ENCODE measurements around the gene RGS9. TPM values are rescaled to one million over a fixed set of nuclear protein-coding genes. Genes with fewer than 3 reads are reported as not detected.
"Not testable (repeated sequence)": the region's sequence is repeated elsewhere in the genome, so short reads cannot be mapped to it uniquely, and the experiment has no call there.

The RGS9 gene
- polyA plus RNA-seq, 3 donors = 0.86 to 4.5 (median 0.92) TPM

DNA sequence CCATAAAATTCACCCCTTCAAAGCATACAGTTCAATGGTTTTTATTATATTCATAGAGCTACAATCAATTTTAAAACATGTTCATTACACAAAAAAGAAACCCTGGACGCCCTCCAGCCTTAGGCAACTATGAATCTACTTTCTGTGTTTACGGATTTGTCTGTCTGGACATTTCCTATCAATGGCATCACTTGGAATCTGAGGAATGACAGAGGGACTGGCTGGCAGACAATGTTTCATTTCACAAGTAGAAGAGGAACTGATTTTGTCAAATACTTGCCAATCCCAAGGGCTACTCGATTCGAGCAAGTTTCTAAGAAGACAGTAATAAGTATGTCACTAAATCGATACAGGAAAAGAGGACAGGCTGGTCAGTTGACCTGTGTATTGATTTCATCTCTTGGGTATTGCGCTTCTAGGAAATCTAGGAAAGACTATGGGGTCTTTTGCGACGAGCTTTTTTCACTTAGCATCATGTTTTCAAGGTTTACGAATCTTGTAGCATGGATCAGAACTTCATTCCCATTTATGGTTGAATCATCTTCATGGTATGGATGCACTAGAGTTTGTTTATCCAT lies 56.6 kb downstream of the RGS9 start:
- no peak overlapping the region for H3K27ac ChIP-seq (ENCODE audit: low read depth, low read length)
- whole genome bisulfite sequencing, 3 donors = 77 to 88% (median 82%) methylated on average over 9 of the region's 9 CpGs

DNA sequence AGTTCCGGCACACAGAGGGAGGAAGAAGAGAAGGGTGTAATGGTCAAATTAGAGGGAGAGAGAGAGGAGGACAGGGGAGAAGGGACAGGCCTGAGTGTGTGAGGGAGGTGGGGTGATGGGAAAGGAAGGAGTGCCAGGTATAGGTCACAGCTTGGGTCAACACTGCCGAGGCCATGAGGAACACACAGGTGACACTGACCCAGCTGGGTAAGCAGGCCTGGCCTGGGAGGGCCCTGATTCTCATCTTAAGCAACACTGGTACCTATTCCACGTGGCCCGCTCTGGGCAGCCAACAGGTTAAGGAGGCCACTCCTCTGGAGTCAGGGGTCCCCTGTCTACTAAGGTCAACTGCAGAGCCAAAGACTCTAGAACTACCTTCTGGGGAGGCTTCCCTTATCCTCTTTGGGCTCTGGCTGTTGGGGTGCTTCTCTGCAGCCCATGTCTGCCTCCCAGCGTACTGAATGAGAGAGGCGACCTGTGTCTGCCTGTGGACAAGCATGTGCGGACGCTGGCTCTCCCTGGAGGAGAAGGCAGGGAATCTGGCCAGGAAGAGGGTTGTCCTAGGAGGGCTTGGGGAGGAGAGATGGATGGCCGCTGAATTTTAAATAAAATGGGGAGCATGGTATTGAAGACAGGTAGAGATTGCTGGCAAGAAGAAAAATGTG lies 57.6 kb downstream of the RGS9 start:
- no peak overlapping the region for H3K27ac ChIP-seq (ENCODE audit: low read depth, low read length)
- WGBS, 3 donors = 80 to 87% (median 84%) methylated on average over 9 of the region's 9 CpGs

DNA sequence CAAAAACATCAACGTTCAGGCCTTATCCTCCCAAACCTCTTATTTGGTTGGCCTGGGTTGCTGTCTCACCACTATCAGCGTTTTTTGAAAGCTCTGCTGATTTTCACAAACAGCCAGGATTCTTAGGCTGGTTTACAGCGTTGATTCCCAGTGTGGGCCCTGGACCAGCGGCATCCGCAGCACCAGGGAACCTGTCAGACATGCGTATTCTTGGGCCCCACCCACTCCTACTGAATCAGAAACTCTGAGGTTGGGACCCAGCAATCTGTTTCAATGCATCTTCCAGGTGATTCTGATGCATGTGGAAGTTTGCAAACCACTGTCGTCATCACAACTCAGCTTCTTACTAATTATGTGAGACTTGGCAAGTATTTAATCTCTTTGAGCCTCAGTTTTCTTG lies 58.5 kb downstream of the RGS9 start:
- 75 to 80% (median 79%) methylated on average over 7 of the region's 7 CpGs for WGBS, 3 donors
- H3K27ac ChIP-seq (ENCODE audit: low read depth, low read length) = no peak overlapping the region

DNA sequence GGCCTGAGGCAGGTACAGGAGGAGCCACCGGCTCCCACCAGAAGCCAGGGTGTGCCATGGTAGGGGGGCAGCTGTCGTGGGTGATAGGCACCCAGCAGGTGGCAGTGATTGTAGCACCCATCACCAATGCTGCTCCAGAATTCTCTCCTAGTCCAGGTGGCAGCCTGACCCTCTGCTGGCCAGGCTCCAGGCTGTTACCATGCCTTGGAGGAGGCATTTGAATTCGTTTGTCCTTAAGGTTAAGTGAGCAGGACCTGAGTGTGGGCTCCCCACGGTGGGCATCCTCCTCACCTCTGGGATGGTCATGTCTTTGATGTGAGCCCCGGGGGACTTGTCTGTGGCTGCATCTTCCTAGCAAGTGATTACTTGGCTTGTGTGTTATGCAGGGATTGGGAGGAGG lies 59.4 kb downstream of the RGS9 start:
- H3K27ac ChIP-seq (ENCODE audit: low read depth, low read length) = no peak overlapping the region
- WGBS, 3 donors = 66 to 79% (median 71%) methylated on average over 5 of the region's 5 CpGs

DNA sequence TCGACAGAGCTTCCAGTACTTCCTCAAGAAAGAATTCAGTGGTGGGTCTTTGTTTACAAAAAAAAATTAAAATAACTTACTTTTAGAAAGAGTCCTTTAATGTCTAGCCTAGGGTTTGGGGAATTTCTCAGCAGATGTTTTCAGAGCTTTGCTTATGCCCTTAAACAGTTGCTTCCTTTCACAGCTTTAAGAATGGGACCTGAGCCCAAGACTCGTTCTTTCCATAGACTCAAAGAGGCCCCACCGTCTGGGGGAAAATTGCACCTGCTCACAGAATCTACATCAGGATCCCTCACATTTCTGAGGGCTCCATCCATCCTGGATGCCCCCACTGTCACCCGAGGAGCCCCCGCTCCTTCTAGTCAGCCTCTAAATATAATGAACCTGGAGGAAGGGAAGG lies 60.0 kb downstream of the RGS9 start:
- 69 to 82% (median 72%) methylated on average over 5 of the region's 5 CpGs for whole genome bisulfite sequencing, 3 donors

GRCh38 chr17:65198653-65199382 lies 61.6 kb downstream of the RGS9 start:
- H3K27ac ChIP-seq (ENCODE audit: low read depth, low read length) = no peak overlapping the region
- WGBS, 3 donors = 20 to 21% (median 20%) methylated on average over 7 of the region's 7 CpGs

More for the DNA sequence above, 60.0 kb downstream of the RGS9 start:
- no peak overlapping the region for H3K27ac ChIP-seq (ENCODE audit: low read depth, low read length)

DNA sequence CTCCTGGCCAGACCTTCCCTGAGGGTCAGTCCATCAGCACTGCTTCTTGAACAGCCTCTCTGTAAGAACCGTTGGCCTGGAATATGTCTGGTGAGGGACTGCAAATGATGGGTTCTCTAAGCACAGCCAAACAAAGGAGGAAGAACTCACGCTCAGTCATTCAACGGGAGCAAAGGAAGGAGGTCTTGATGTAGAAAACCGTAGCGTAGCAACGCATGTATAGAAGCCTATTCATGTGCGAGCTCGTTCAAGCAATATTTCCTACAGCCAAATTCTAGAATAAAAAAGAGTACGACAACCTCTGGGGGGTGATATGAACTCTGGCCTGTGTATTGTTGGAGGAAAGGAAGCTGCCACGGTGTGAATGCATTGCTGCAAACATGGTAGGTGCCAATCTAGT lies 64.2 kb downstream of the RGS9 start:
- no peak overlapping the region for H3K27ac ChIP-seq (ENCODE audit: low read depth, low read length)
- WGBS, 3 donors = 76 to 81% (median 81%) methylated on average over 10 of the region's 10 CpGs

- H3K27ac ChIP-seq (ENCODE audit: low read depth, low read length) = no peak overlapping the region
These were observed 65.8 kb downstream of the RGS9 start for GRCh38 chr17:65202844-65203571.

GRCh38 chr17:65204001-65204400 lies 66.8 kb downstream of the RGS9 start:
- WGBS, 3 donors = 88 to 93% (median 90%) methylated on average over 13 of the region's 13 CpGs

More at GRCh38 chr17:65202844-65203571, 65.8 kb downstream of the RGS9 start:
- WGBS, 3 donors = 60 to 79% (median 67%) methylated on average over 9 of the region's 9 CpGs

GRCh38 chr17:65205655-65206054 lies 68.5 kb downstream of the RGS9 start:
- H3K27ac ChIP-seq (ENCODE audit: low read depth, low read length) = no peak overlapping the region

More at GRCh38 chr17:65204001-65204400, 66.8 kb downstream of the RGS9 start:
- H3K27ac ChIP-seq (ENCODE audit: low read depth, low read length) = no peak overlapping the region

DNA sequence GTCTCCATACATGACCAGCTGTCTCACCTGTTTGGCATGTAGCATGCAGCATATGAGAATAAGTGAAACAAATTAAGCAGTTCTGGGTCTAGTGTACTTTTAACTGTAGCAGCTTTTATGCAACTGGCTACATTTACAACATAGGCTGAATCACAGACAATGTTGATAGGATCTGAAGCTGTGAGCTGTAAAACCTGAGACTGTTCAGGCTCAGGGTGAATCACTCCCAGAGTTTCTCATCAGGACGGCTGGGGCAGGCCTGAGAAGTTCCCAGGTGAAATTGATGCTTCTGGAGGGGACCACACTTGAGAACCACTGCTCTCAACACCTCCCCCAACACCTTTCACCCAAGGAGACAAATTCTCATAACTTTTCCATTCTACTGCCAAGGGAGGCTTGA lies 70.3 kb downstream of the RGS9 start:
- not testable (repeated sequence) for H3K27ac ChIP-seq (ENCODE audit: low read depth, low read length)

DNA sequence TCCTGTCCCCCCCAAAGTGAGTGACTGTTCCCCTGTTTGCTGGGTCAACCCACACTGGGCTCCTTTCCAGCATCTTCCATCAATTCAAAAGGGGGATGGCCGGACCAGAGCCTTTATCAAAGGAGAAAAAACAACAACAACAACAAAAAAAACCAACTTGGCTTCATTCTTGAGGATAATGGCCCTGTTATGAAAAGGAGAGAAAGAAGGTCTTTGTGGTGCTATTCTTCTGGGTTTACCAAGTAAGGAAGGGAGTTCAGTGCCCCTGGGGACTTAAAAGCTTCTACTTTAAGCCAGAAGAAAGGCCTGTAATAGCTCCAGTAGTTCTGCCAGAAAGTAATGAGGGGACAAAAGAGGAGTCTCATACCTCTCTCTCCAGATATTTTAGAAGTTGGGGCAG lies 71.5 kb downstream of the RGS9 start:
- no peak overlapping the region for H3K27ac ChIP-seq (ENCODE audit: low read depth, low read length)
- WGBS, 3 donors = 60 to 76% (median 73%) methylated on average over 1 of the region's 1 CpG

More for the DNA sequence above, 70.3 kb downstream of the RGS9 start:
- WGBS, 3 donors = 58 to 69% (median 65%) methylated on average over 1 of the region's 1 CpG

GRCh38 chr17:65218261-65218660 lies 81.1 kb downstream of the RGS9 start:
- H3K27ac ChIP-seq (ENCODE audit: low read depth, low read length) = no peak overlapping the region
- 79 to 92% (median 84%) methylated on average over 4 of the region's 4 CpGs for WGBS, 3 donors

DNA sequence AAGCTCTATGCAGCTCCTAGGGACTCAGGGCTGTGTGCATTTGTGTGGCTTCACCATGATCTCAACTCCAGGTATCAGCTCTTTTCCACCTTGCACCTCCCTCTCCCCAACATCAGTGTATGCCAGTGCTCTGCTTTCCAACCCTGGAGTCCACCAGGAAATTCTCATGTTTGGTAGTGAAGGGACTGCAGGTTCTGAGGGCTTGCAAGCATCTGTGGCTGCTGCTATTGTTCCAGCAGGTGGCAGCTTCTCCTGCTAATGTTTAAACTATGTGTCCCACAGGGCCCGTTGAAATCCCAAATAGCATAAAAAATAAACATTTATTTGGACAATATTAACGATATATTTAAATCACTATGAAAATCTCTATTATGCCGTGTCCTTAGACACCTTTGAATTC lies 82.0 kb downstream of the RGS9 start:
- 51 to 74% (median 65%) methylated on average over 3 of the region's 3 CpGs for WGBS, 3 donors

DNA sequence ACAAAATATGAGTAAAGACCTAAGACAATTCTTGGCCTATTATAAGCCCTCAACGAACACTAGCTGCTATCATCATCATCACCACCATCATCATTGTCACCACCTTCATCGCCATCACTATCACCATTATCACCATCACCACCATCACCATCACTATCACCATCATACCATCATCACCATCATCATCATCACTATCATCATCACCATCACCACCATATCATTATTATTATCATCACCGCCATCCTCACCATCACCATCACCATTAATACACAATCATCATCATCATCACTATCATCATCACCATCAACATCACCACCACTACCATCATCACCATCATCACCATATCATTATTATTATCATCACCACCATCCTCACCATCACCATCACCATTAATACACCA lies 82.5 kb downstream of the RGS9 start:
- 91 to 100% (median 91%) methylated on average over 3 of the region's 3 CpGs for WGBS, 3 donors
- no peak overlapping the region for H3K27ac ChIP-seq (ENCODE audit: low read depth, low read length)

More for the DNA sequence above, 82.0 kb downstream of the RGS9 start:
- H3K27ac ChIP-seq (ENCODE audit: low read depth, low read length) = no peak overlapping the region

DNA sequence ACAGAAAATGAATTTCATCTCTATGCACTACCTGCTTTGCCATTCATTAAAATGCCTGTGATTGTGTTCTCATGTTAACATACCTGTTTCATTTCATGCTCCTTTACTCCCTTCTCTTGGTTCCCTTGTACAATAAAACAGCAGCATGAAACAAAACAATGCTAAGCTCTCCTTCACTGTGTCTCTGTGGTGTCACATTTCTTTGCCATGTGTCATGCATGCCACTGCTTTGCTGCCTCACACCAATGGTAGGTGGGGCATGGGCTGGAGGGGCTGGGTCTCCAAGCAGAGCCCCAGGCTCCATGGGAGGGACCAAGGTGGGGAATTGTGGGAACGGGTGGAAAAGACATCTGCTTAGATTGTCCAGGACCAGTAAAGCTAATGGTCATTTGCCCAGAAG lies 83.6 kb downstream of the RGS9 start:
- 65 to 79% (median 67%) methylated on average over 1 of the region's 1 CpG for WGBS, 3 donors

GRCh38 chr17:65222214-65222738 lies 85.1 kb downstream of the RGS9 start:
- no peak overlapping the region for H3K27ac ChIP-seq (ENCODE audit: low read depth, low read length)
- WGBS, 3 donors = 64 to 74% (median 73%) methylated on average over 3 of the region's 3 CpGs

More for the DNA sequence above, 83.6 kb downstream of the RGS9 start:
- H3K27ac ChIP-seq (ENCODE audit: low read depth, low read length) = no peak overlapping the region

DNA sequence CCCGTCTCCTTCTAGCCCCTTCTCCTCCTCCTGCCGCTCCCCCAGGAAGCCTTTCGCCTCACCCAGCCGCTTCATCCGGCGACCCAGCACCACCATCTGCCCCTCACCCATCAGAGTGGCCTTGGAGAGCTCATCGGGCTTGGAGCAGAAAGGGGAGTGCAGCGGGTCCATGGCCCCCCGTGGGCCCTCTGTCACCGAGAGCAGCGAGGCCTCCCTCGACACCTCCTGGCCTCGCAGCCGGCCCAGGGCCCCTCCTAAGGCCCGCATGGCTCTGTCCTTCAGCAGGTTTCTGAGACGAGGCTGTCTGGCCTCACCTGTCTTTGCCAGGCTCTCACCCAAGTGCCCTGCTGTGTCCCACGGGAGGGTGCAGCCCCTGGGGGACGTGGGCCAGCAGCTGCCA lies 87.9 kb downstream of the RGS9 start:
- WGBS, 3 donors = 84 to 94% (median 91%) methylated on average over 18 of the region's 18 CpGs
- no peak overlapping the region for H3K27ac ChIP-seq (ENCODE audit: low read depth, low read length)

GRCh38 chr17:65226227-65226626 lies 89.1 kb downstream of the RGS9 start:
- H3K27ac ChIP-seq (ENCODE audit: low read depth, low read length) = no peak overlapping the region
- WGBS, 3 donors = 33 to 79% (median 78%) methylated on average over 4 of the region's 4 CpGs

Measured in adipose tissue (tissue), 3 donors.